ENCODE measurements around the gene ANKLE2. TPM values are rescaled to one million over a fixed set of nuclear protein-coding genes. Genes with fewer than 3 reads are reported as not detected.

The ANKLE2 gene
- total RNA-seq, 1 donor from 2014 or later: 59.1 TPM

DNA sequence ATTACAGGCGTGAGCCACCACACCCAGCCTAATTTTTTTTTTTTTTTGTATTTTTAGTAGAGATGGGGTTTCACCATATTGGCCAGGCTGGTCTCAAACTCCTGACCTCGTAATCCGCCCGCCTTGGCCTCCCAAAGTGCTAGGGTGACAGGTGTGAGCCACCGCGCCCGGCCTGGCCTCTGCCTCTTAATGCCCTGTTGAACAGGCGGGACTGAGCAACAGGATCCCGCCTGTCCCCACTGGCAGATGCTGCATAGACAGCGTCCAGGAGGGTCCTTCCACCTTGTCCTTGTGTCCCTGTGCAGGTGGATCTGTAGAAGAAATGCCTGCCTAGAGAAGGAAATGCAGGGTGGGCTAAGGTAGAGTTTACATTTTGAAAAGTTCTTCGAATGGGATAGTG is 45.3 kb downstream of the ANKLE2 start:
- Mint-ChIP-seq H3K9me3 (no peaks in the 10 kb centered on the region), H3K27ac (no peak overlapping the region), H3K4me3 (no peak overlapping the region), H3K4me1 (peaks cover 3% of the 10 kb centered on the region), H3K36me3 (peaks cover 15% of the 10 kb centered on the region), H3K27me3 (ENCODE audit: insufficient read depth, low read depth) (peaks cover 4% of the 10 kb centered on the region)
- Histone ChIP-seq H3K4me3 (no peak overlapping the region), H4K20me1 (ENCODE audit: low read depth) (peaks cover 25% of the 10 kb centered on the region), H3K27me3 (no peaks in the 10 kb centered on the region), H3K9me3 (ENCODE audit: low read depth) (no peaks in the 10 kb centered on the region), H3K79me2 (ENCODE audit: low read depth) (peaks cover 32% of the 10 kb centered on the region), H2AFZ (replicated peaks) (no peak overlapping the region), H3K4me1 (peaks cover 5% of the 10 kb centered on the region), H3K27ac (no peak overlapping the region), H3K36me3 (no peaks in the 10 kb centered on the region), H3K4me2 (no peak overlapping the region), H3K9ac (no peak overlapping the region), H3F3A (ENCODE audit: low read depth) (peaks cover under 1% of the 10 kb centered on the region)
- no peak for DNase-seq (ENCODE audit: low spot score)
- TF ChIP-seq, protein P1, sequence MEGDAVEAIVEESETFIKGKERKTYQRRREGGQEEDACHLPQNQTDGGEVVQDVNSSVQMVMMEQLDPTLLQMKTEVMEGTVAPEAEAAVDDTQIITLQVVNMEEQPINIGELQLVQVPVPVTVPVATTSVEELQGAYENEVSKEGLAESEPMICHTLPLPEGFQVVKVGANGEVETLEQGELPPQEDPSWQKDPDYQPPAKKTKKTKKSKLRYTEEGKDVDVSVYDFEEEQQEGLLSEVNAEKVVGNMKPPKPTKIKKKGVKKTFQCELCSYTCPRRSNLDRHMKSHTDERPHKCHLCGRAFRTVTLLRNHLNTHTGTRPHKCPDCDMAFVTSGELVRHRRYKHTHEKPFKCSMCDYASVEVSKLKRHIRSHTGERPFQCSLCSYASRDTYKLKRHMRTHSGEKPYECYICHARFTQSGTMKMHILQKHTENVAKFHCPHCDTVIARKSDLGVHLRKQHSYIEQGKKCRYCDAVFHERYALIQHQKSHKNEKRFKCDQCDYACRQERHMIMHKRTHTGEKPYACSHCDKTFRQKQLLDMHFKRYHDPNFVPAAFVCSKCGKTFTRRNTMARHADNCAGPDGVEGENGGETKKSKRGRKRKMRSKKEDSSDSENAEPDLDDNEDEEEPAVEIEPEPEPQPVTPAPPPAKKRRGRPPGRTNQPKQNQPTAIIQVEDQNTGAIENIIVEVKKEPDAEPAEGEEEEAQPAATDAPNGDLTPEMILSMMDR (IDR thresholded peaks at IDR 0.05): no peak
- no peak for TF ChIP-seq EZH2 (IDR thresholded peaks at IDR 0.05)
- no peak for TF ChIP-seq EZH2phosphoT487 (IDR thresholded peaks at IDR 0.05)

DNA sequence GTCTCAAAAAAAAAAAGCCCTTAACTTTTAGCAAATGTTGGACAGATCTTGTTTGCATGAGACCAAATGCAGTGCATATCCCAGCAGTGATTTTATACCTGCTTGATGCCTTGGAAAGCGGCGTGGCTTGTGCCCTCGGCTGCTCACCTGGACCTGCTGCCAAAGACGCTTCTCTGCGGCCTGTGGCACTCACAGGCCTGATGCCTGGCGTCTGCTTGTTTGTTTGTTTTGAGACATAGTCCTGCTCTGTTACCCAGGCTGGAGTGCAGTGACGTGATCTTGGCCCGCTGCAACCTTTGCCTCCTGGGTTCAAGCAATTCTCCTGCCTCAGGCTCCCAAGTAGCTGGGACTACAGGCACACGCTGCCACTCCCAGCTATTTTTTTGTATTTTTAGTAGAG is 45.8 kb downstream of the ANKLE2 start:
- Histone ChIP-seq H3K36me3 (no peaks in the 10 kb centered on the region), H3K9ac (no peak overlapping the region), H3K79me2 (ENCODE audit: low read depth) (peaks cover 37% of the 10 kb centered on the region), H3K4me2 (no peak overlapping the region), H4K20me1 (ENCODE audit: low read depth) (peaks cover 27% of the 10 kb centered on the region), H3K27ac (no peak overlapping the region), H3K9me3 (ENCODE audit: low read depth) (no peaks in the 10 kb centered on the region), H2AFZ (replicated peaks) (no peak overlapping the region), H3F3A (ENCODE audit: low read depth) (peaks cover 5% of the 10 kb centered on the region), H3K27me3 (no peaks in the 10 kb centered on the region), H3K4me1 (peaks cover 5% of the 10 kb centered on the region), H3K4me3 (no peak overlapping the region)
- Mint-ChIP-seq H3K27ac (no peak overlapping the region), H3K4me3 (no peak overlapping the region), H3K36me3 (peaks cover 14% of the 10 kb centered on the region), H3K27me3 (ENCODE audit: insufficient read depth, low read depth) (peaks cover 4% of the 10 kb centered on the region), H3K9me3 (no peaks in the 10 kb centered on the region), H3K4me1 (peaks cover 3% of the 10 kb centered on the region)
- DNase-seq (ENCODE audit: low spot score): no peak
- TF ChIP-seq EZH2 (IDR thresholded peaks at IDR 0.05) (no peak), EZH2phosphoT487 (IDR thresholded peaks at IDR 0.05) (no peak)
- TF ChIP-seq, protein P1 (IDR thresholded peaks at IDR 0.05): no peak

DNA sequence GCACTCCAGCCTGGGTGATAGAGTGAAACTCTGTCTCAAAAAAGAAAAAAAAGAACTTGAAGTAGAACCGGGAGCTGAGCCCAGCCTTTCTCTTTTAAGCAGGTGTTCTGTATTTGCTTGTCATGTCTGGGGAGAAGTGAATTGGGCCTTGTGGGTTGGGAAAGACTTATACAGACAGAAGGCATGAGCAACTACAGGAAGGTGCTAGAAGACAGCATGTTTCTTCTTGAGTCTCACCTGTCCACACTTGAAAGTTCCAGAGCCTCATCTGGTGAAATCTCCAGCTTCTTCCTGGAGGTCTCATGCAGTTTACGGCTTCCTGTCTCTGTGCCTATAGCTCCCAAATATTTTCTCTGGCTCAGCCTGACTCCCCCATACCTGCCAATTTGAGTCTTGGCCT is 48.5 kb downstream of the ANKLE2 start:
- Histone ChIP-seq H3K4me2 (no peak overlapping the region), H4K20me1 (ENCODE audit: low read depth) (peaks cover 27% of the 10 kb centered on the region), H3K9me3 (ENCODE audit: low read depth) (no peaks in the 10 kb centered on the region), H3K9ac (no peak overlapping the region), H3K27me3 (no peaks in the 10 kb centered on the region), H3K79me2 (ENCODE audit: low read depth) (peaks cover 37% of the 10 kb centered on the region), H3K27ac (no peak overlapping the region), H3F3A (ENCODE audit: low read depth) (peaks cover 18% of the 10 kb centered on the region), H3K4me1 (peaks cover 9% of the 10 kb centered on the region), H3K4me3 (no peak overlapping the region), H2AFZ (replicated peaks) (no peak overlapping the region), H3K36me3 (no peaks in the 10 kb centered on the region)
- DNase-seq (ENCODE audit: low spot score): no peak
- TF ChIP-seq EZH2 (IDR thresholded peaks at IDR 0.05): no peak
- Mint-ChIP-seq H3K9me3 (no peaks in the 10 kb centered on the region), H3K4me3 (peak overlapping the region; percentile 72), H3K27ac (no peak overlapping the region), H3K36me3 (peaks cover 7% of the 10 kb centered on the region), H3K27me3 (ENCODE audit: insufficient read depth, low read depth) (peaks cover 10% of the 10 kb centered on the region), H3K4me1 (peaks cover 8% of the 10 kb centered on the region)

DNA sequence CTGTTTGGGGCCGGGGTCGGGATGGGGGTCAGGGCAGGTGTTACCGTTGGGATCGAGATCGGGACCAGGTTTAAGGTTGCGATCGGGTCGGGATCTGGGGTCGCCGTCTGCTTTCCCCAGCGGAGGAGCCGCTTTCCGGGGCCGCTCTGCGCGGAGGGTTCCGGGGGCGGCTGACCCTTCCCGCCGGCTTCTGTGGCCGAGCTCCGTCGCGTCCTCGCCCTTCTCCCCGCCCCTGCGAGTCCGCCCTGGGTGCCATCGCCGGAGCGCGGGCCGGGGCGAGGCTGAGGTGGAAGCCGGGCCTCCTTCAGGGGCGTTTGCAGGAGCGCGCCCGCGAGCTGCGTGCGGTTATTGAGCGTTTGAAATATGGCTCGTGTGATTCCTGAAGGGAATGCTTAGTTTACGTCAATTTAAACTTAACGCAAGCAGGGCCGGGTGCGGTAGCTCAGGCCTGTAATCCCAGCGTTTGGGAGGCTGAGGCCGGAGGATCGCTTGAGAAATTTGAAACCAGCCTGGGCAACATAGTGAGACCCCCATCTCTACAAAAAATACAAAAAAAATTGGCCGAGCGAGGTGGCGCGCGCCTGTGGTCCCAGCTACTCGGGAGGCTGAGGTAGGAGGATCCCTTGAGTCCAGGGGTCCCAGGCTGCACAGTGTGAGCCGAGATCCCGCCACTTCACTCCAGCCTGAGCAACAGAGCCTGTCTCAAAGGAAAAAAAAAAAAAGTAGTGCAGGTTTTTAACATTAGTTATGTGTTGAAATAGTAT is 50.4 kb downstream of the ANKLE2 start:
- Histone ChIP-seq H3K27ac (peak overlapping the region; percentile 6), H3K9me3 (ENCODE audit: low read depth) (no peaks in the 10 kb centered on the region), H3K79me2 (ENCODE audit: low read depth) (peaks cover 37% of the 10 kb centered on the region), H3K4me1 (peaks cover 9% of the 10 kb centered on the region), H3K4me2 (peak overlapping the region; percentile 83), H3K27me3 (no peaks in the 10 kb centered on the region), H3K9ac (peak overlapping the region; percentile 75), H4K20me1 (ENCODE audit: low read depth) (peaks cover 27% of the 10 kb centered on the region), H3K4me3 (peak overlapping the region; percentile 90), H2AFZ (replicated peaks) (peak overlapping the region; percentile 68), H3F3A (ENCODE audit: low read depth) (peaks cover 21% of the 10 kb centered on the region), H3K36me3 (no peaks in the 10 kb centered on the region)
- peak overlapping the region; percentile 90 for H3K4me3 Mint-ChIP-seq
- peak; percentile 52 for DNase-seq (ENCODE audit: low spot score)
- TF ChIP-seq EZH2phosphoT487 (IDR thresholded peaks at IDR 0.05): no peak
- no peak for TF ChIP-seq EZH2 (IDR thresholded peaks at IDR 0.05)
- TF ChIP-seq, protein P1 (IDR thresholded peaks at IDR 0.05): no peak
- peaks cover 13% of the 10 kb centered on the region for H3K27me3 Mint-ChIP-seq (ENCODE audit: insufficient read depth, low read depth)
- H3K9me3 Mint-ChIP-seq: no peaks in the 10 kb centered on the region
- H3K27ac Mint-ChIP-seq: no peak overlapping the region
- H3K4me1 Mint-ChIP-seq: peaks cover 11% of the 10 kb centered on the region
- H3K36me3 Mint-ChIP-seq: peaks cover 8% of the 10 kb centered on the region
